ENCODE data around the gene MTLN. TPM values are rescaled to one million over a fixed set of nuclear protein-coding genes. Genes with fewer than 3 reads are reported as not detected.
"Not testable (repeated sequence)": the region's sequence is repeated elsewhere in the genome, so short reads cannot be mapped to it uniquely, and the experiment has no call there.

The MTLN gene
- total RNA-seq, 1 donor from 2014 or later = 53.3 TPM

- H3K27me3 ChIP-seq = no peaks in the 10 kb centered on the region
- peaks cover 10% of the 10 kb centered on the region for H3K4me1 ChIP-seq
- DNase-seq (no peak), ATAC-seq (no peak)
- no peak for TF ChIP-seq CTCF (IDR thresholded peaks at IDR 0.05)
- no peaks in the 10 kb centered on the region for H3K9me3 ChIP-seq
- H3K4me3 ChIP-seq = no peak overlapping the region
- H3K27ac ChIP-seq = no peak overlapping the region
- intact Hi-C loops (cut with DNase I) = no loop called here
- H3K36me3 ChIP-seq = no peaks in the 10 kb centered on the region
Observed at GRCh38 chr2:110215566-110216158, 3.3 kb upstream of the MTLN start.

GRCh38 chr2:110215091-110215490 lies 2.7 kb upstream of the MTLN start:
- Histone ChIP-seq H3K9me3 (no peaks in the 10 kb centered on the region), H3K27ac (no peak overlapping the region), H3K36me3 (no peaks in the 10 kb centered on the region), H3K4me3 (no peak overlapping the region), H3K4me1 (peaks cover 12% of the 10 kb centered on the region), H3K27me3 (no peaks in the 10 kb centered on the region)
- ATAC-seq = no peak
- intact Hi-C loops (cut with DNase I) = no loop called here
- TF ChIP-seq CTCF (IDR thresholded peaks at IDR 0.05) = no peak
- DNase-seq = no peak

GRCh38 chr2:110213522-110213921 lies 1.2 kb upstream of the MTLN start:
- H3K4me3 ChIP-seq; DNase-seq; ATAC-seq; H3K27me3 ChIP-seq; H3K9me3 ChIP-seq; H3K36me3 ChIP-seq; intact Hi-C loops (cut with DNase I); H3K27ac ChIP-seq: not testable (repeated sequence)
- peaks cover 12% of the 10 kb centered on the region for H3K4me1 ChIP-seq

GRCh38 chr2:110205660-110206455 lies 6.5 kb downstream of the MTLN start:
- peaks cover 3% of the 10 kb centered on the region for H3K4me1 ChIP-seq
- no peak overlapping the region for H3K27ac ChIP-seq
- ATAC-seq = no peak
- DNase-seq = no peak
- H3K27me3 ChIP-seq = no peaks in the 10 kb centered on the region
- H3K36me3 ChIP-seq = no peaks in the 10 kb centered on the region
- H3K9me3 ChIP-seq = no peaks in the 10 kb centered on the region
- H3K4me3 ChIP-seq = no peak overlapping the region
- TF ChIP-seq CTCF (IDR thresholded peaks at IDR 0.05) = no peak
- intact Hi-C loops (cut with DNase I) = no loop called here

GRCh38 chr2:110204408-110205385 lies 7.7 kb downstream of the MTLN start, which contains the start of gene NPHP1:
Gene NPHP1 (minus strand): TSS chr2:110205013. CDS start chr2:110204968, 45 bp downstream.
- intact Hi-C loops (cut with DNase I) = no loop called here
- ATAC-seq (peak; percentile 99), DNase-seq (peak; percentile 92)
- Histone ChIP-seq H3K9me3 (no peaks in the 10 kb centered on the region), H3K4me1 (no peaks in the 10 kb centered on the region), H3K4me3 (peak within 1 kb of the TSS; percentile 70), H3K36me3 (no peaks in the 10 kb centered on the region), H3K27ac (peak within 1 kb of the TSS; percentile 64), H3K27me3 (no peaks in the 10 kb centered on the region)
- no peak for TF ChIP-seq CTCF (IDR thresholded peaks at IDR 0.05)

Measured in upper lobe of right lung (tissue), 1 donor.